Spleen (tissue), 11 donors: ENCODE results near the gene KLF15. TPM values are rescaled to one million over a fixed set of nuclear protein-coding genes. Genes with fewer than 3 reads are reported as not detected.
A peak's percentile ranks its signal among the peaks of the same experiment; 100 is the strongest.

Experiments used
- DNase-seq: peaks from one replicate; pipeline ENCODE4 v3.0.0-alpha.2; 2020
- H3K27ac ChIP-seq, 8 donors: fragments of 200-600 bp; sonication (generic) in 7 of 8; 1 replicate in 4 of 8; 2 replicates in 4 of 8; pipeline versions ENCODE4 v1.5.0 to v1.8.0; 2016 to 2021; ENCODE audit warnings: inconsistent platforms in 4 of 8, mild to moderate bottlenecking in 4 of 8, moderate library complexity in 1 of 8
- H3K27me3 ChIP-seq, 7 donors: fragments of 200-600 bp; sonication (generic) in 6 of 7; replicated peaks in 1 of 7; 1 replicate in 4 of 7; 2 replicates in 3 of 7; pipeline versions ENCODE4 v1.5.0 to v1.8.0; 2016 to 2021; ENCODE audit warnings: inconsistent platforms in 3 of 7, mild to moderate bottlenecking in 1 of 7
- H3K36me3 ChIP-seq, 6 donors: fragments of 200-600 bp; sonication (generic) in 5 of 6; 1 replicate in 4 of 6; 2 replicates in 2 of 6; pipeline versions ENCODE4 v1.5.0 to v1.8.0; 2016 to 2021; ENCODE audit warnings: inconsistent platforms in 2 of 6
- H3K4me1 ChIP-seq, 6 donors: fragments of 200-600 bp; sonication (generic) in 5 of 6; 1 replicate in 3 of 6; 2 replicates in 3 of 6; pipeline versions ENCODE4 v1.5.0 to v1.8.0; 2016 to 2021; ENCODE audit warnings: inconsistent platforms in 3 of 6
- H3K4me3 ChIP-seq, 8 donors: fragments of 200-600 bp; sonication (generic) in 7 of 8; 1 replicate in 4 of 8; 2 replicates in 4 of 8; pipeline versions ENCODE4 v1.5.0 to v1.8.0; 2016 to 2021; ENCODE audit warnings: inconsistent platforms in 4 of 8, mild to moderate bottlenecking in 4 of 8, moderate library complexity in 2 of 8
- H3K9me3 ChIP-seq, 8 donors: fragments of 200-600 bp; sonication (generic) in 7 of 8; 1 replicate in 4 of 8; 2 replicates in 4 of 8; pipeline versions ENCODE4 v1.5.0 to v1.8.0; 2016 to 2021; ENCODE audit warnings: inconsistent platforms in 4 of 8
- CTCF ChIP-seq, 11 experiments: fragments of 200-600 bp in 7 of 11; fragments of 450-650 bp in 4 of 11; sonication (generic) in 4 of 11; IDR thresholded peaks in 8 of 11; conservative IDR thresholded peaks in 3 of 11; 1 replicate in 7 of 11; 2 replicates in 4 of 11; pipeline versions ENCODE4 v1.4.0 to v1.8.0; 2016 to 2021; ENCODE audit warnings: antibody characterized with exemption in 11 of 11, inconsistent platforms in 4 of 11, mild to moderate bottlenecking in 1 of 11
- POLR2A ChIP-seq, 3 donors: fragments of 450-650 bp; IDR thresholded peaks; one replicate each; pipeline ENCODE4 v1.5.1; 2017; ENCODE audit warnings: antibody characterized with exemption in 3 of 3, mild to moderate bottlenecking in 1 of 3
- POLR2AphosphoS5 ChIP-seq, 3 donors: sonication (generic); formaldehyde crosslinking; IDR thresholded peaks; one replicate each; pipeline ENCODE4 v1.5.1; 2017; ENCODE audit warnings: antibody characterized with exemption in 3 of 3
- WGBS, 5 donors: extraction: QIAGEN DNeasy Blood & Tissue Kit in 3 of 5; methylation state at CpG; one replicate each; pipeline versions ENCODE4 v1.1.5 to v1.1.7; 2013 to 2018; 5-methylcytosine and 5-hydroxymethylcytosine counted together
- intact Hi-C: fragments of 100-400 bp; cut with DNase I; formaldehyde crosslinking; loops from one replicate; pipeline ENCODE4 v1.15.0; 2023; ENCODE audit warnings: low total_unique reads
- polyA plus RNA-seq, 3 donors: library from polyadenylated mRNA; stranded (reverse); fragments of 200-250 nt; gene quantifications; one replicate each; pipeline ENCODE4 v1.2.1, GENCODE V29; 2013
- total RNA-seq, 7 donors: library from RNA; depleted of rRNA in 3 of 7; stranded (reverse); fragments of >200 nt in 3 of 7; fragmentation: NEBNext Ultra II Directional in 4 of 7; extraction: Animal tissue kit (Norgen Biotek cat#: 25700) in 4 of 7; gene quantifications; one replicate each; pipeline versions ENCODE4 v1.1.0 to v1.2.1, GENCODE V29; 2016 to 2021
- donor health status: healthy with polysubstance abuse.
- donor health status: DM: no; HTN: no; CAD: no; lungs with moderate emphysema.
- donor health status: DM: no; HTN: no; CAD: no.
- donor health status: Bipolar disorder and iron deficiency.
- donor health status: healthy.
- donor health status: DM: no; HTN: no; CAD: no.
- donor health status: DM: yes; HTN: yes; CAD: no.

Gene KLF15
- total and polyA plus RNA-seq, 10 donors: 0.57 to 9.5 (median 3.3) TPM

GRCh38 chr3:126320517-126321293, 36.5 kb downstream of the KLF15 start:
- H3K27me3 ChIP-seq: no peaks in the 10 kb centered on the region
- no peak for TF ChIP-seq POLR2A (IDR thresholded peaks at IDR 0.05)
- TF ChIP-seq POLR2AphosphoS5 (IDR thresholded peaks at IDR 0.05): no peak
- TF ChIP-seq CTCF (IDR thresholded peaks at IDR 0.05 in 8 of 11, conservative IDR thresholded peaks at IDR 0.05 in 3 of 11): no peak
- H3K4me1 ChIP-seq: no peaks in the 10 kb centered on the region
- no peak overlapping the region for H3K4me3 ChIP-seq
- no peaks in the 10 kb centered on the region for H3K9me3 ChIP-seq
- WGBS, 5 donors: 80 to 88% (median 83%) methylated on average over 7 of the region's 7 CpGs
- intact Hi-C loops: no loop called here
- DNase-seq: peak; percentile 33
- H3K27ac ChIP-seq: no peak overlapping the region
- H3K36me3 ChIP-seq: no peaks in the 10 kb centered on the region

GRCh38 chr3:126319701-126320295, 37.4 kb downstream of the KLF15 start:
- no peak overlapping the region for H3K27ac ChIP-seq
- no peaks in the 10 kb centered on the region for H3K36me3 ChIP-seq
- WGBS, 5 donors: 74 to 82% (median 75%) methylated on average over 6 of the region's 6 CpGs
- H3K4me1 ChIP-seq: no peaks in the 10 kb centered on the region
- peak; percentile 54 for DNase-seq
- H3K27me3 ChIP-seq: no peaks in the 10 kb centered on the region
- no peaks in the 10 kb centered on the region for H3K9me3 ChIP-seq
- intact Hi-C loops: no loop called here
- no peak for TF ChIP-seq CTCF (IDR thresholded peaks at IDR 0.05 in 8 of 11, conservative IDR thresholded peaks at IDR 0.05 in 3 of 11)
- TF ChIP-seq POLR2A (IDR thresholded peaks at IDR 0.05): no peak
- no peak for TF ChIP-seq POLR2AphosphoS5 (IDR thresholded peaks at IDR 0.05)
- H3K4me3 ChIP-seq: no peak overlapping the region

- no peaks in the 10 kb centered on the region for H3K4me1 ChIP-seq
- H3K27ac ChIP-seq: no peak overlapping the region
- no peak overlapping the region for H3K4me3 ChIP-seq
- no peaks in the 10 kb centered on the region for H3K27me3 ChIP-seq
- no peaks in the 10 kb centered on the region for H3K9me3 ChIP-seq
- intact Hi-C loops: no loop called here
- WGBS, 5 donors: 89 to 96% (median 94%) methylated on average over 14 of the region's 14 CpGs
- H3K36me3 ChIP-seq: no peaks in the 10 kb centered on the region
- TF ChIP-seq CTCF (IDR thresholded peaks at IDR 0.05 in 8 of 11, conservative IDR thresholded peaks at IDR 0.05 in 3 of 11): no peak
- no peak for TF ChIP-seq POLR2AphosphoS5 (IDR thresholded peaks at IDR 0.05)
- no peak for TF ChIP-seq POLR2A (IDR thresholded peaks at IDR 0.05)
- DNase-seq: peak; percentile 33
Measured at GRCh38 chr3:126317029-126317996, 39.9 kb downstream of the KLF15 start.
